ENCODE results near the gene CHGA.

CHGA gene

DNA sequence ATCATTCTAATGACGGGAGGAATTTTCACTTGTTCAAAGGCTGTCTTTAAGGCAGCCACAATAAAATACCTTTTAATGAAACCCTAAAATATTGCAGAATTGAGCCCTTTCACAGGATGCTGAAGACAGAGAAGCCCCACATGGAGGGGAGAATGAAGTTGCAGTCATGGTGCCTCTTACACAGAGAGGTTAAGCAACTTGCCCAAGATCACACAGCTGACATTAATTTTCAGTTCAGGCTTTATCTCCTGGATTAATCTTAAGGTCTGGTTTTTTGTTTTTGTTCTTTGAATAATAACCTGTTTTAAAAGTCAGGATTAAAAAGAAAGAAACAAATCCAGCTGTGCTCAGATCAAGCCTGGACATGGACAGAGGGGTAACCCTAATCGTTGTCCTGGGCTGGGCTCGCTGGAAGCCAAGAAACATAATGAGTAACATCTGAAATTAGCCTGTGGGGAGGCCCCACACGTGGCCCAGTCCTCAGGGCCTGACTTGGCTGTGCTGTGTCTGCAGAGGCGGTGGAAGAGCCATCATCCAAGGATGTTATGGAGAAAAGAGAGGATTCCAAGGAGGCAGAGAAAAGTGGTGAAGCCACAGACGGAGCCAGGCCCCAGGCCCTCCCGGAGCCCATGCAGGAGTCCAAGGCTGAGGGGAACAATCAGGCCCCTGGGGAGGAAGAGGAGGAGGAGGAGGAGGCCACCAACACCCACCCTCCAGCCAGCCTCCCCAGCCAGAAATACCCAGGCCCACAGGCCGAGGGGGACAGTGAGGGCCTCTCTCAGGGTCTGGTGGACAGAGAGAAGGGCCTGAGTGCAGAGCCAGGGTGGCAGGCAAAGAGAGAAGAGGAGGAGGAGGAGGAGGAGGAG, 8.0 kb downstream of the CHGA start:
- H3K36me3 ChIP-seq (ENCODE audit: insufficient read depth, low read length) = no peaks in the 10 kb centered on the region; the same call in 1 of the 2 replicates
- no peaks in the 10 kb centered on the region for H3F3A ChIP-seq (ENCODE audit: low read depth)
- no peaks in the 10 kb centered on the region for H3K9me2 ChIP-seq (replicated peaks; ENCODE audit: low read depth, low read length)
- no peaks in the 10 kb centered on the region for H4K20me1 ChIP-seq (ENCODE audit: insufficient read depth, low read length, poor library complexity, severe bottlenecking)
- no peak for TF ChIP-seq EZH2phosphoT487 (IDR thresholded peaks at IDR 0.05; ENCODE audit: borderline replicate concordance)
- TF ChIP-seq, protein P1, sequence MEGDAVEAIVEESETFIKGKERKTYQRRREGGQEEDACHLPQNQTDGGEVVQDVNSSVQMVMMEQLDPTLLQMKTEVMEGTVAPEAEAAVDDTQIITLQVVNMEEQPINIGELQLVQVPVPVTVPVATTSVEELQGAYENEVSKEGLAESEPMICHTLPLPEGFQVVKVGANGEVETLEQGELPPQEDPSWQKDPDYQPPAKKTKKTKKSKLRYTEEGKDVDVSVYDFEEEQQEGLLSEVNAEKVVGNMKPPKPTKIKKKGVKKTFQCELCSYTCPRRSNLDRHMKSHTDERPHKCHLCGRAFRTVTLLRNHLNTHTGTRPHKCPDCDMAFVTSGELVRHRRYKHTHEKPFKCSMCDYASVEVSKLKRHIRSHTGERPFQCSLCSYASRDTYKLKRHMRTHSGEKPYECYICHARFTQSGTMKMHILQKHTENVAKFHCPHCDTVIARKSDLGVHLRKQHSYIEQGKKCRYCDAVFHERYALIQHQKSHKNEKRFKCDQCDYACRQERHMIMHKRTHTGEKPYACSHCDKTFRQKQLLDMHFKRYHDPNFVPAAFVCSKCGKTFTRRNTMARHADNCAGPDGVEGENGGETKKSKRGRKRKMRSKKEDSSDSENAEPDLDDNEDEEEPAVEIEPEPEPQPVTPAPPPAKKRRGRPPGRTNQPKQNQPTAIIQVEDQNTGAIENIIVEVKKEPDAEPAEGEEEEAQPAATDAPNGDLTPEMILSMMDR (conservative IDR thresholded peaks at IDR 0.05; ENCODE audit: low read length) = no peak
- H2AFZ ChIP-seq (ENCODE audit: low read length) = no peak overlapping the region
- no peaks in the 10 kb centered on the region for H3K27me3 ChIP-seq (ENCODE audit: insufficient read depth, low read length, poor library complexity, severe bottlenecking)
- H3K79me2 ChIP-seq (ENCODE audit: insufficient read depth, low read length) = no peaks in the 10 kb centered on the region
- H3K4me1 ChIP-seq (ENCODE audit: insufficient read depth, low read length, poor library complexity, severe bottlenecking) = no peaks in the 10 kb centered on the region
- H3K4me3 ChIP-seq (ENCODE audit: low read length, poor library complexity, severe bottlenecking) = no peak overlapping the region
- no peak overlapping the region for H3K9ac ChIP-seq (ENCODE audit: low read depth, low read length, poor library complexity, severe bottlenecking)
- H3K4me2 ChIP-seq (ENCODE audit: low read depth, low read length, poor library complexity, severe bottlenecking) = no peak overlapping the region
- no peaks in the 10 kb centered on the region for H3K9me3 ChIP-seq (ENCODE audit: insufficient read depth, low read depth, low read length)

DNA sequence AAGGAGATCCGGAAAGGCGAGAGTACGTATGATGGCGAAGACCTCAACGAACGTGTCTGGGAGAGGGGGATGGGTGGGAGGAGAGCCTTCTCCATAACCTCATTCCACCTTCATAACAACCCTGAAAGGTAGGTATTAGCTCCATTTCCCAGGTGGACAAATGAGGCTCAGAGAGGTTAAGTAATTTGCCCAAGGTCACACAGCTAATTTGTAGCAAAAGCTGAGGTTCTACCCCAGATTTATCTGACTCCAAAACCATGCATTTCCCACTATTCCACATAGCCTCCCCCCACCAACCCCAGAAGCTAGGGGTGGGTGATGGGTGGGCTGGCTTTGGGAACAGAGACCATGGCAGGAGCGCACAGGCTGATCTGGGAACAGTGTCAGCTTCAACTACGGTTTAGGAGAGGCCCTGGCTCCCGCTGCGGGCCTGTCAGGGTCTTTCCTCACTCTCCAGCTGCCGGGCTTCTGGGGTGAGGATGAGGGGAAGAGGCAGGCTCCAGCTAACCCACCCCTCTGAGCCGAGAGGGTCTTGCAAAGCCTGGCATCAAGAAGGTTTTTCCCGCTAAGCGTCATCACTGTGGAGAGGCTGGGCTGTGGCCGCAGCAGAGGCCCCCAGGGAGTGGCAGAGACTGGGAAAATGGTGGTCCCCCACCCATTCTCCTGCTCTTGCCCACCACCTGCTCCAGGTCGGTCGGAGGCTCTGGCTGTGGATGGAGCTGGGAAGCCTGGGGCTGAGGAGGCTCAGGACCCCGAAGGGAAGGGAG, 8.9 kb downstream of the CHGA start:
- Histone ChIP-seq H3K27me3 (ENCODE audit: insufficient read depth, low read length, poor library complexity, severe bottlenecking) (no peaks in the 10 kb centered on the region), H3K79me2 (ENCODE audit: insufficient read depth, low read length) (no peaks in the 10 kb centered on the region), H3K9me3 (ENCODE audit: insufficient read depth, low read depth, low read length) (no peaks in the 10 kb centered on the region), H2AFZ (ENCODE audit: low read length) (no peak overlapping the region), H3K4me2 (ENCODE audit: low read depth, low read length, poor library complexity, severe bottlenecking) (no peak overlapping the region), H3F3A (ENCODE audit: low read depth) (no peaks in the 10 kb centered on the region), H4K20me1 (ENCODE audit: insufficient read depth, low read length, poor library complexity, severe bottlenecking) (no peaks in the 10 kb centered on the region), H3K36me3 (ENCODE audit: insufficient read depth, low read length) (no peaks in the 10 kb centered on the region; the same call in 1 of the 2 replicates), H3K9ac (ENCODE audit: low read depth, low read length, poor library complexity, severe bottlenecking) (no peak overlapping the region), H3K4me1 (ENCODE audit: insufficient read depth, low read length, poor library complexity, severe bottlenecking) (no peaks in the 10 kb centered on the region), H3K9me2 (replicated peaks; ENCODE audit: low read depth, low read length) (no peaks in the 10 kb centered on the region), H3K4me3 (ENCODE audit: low read length, poor library complexity, severe bottlenecking) (no peak overlapping the region)
- TF ChIP-seq EZH2phosphoT487 (IDR thresholded peaks at IDR 0.05; ENCODE audit: borderline replicate concordance) = no peak
- TF ChIP-seq, protein P1 (conservative IDR thresholded peaks at IDR 0.05; ENCODE audit: low read length) = no peak

DNA sequence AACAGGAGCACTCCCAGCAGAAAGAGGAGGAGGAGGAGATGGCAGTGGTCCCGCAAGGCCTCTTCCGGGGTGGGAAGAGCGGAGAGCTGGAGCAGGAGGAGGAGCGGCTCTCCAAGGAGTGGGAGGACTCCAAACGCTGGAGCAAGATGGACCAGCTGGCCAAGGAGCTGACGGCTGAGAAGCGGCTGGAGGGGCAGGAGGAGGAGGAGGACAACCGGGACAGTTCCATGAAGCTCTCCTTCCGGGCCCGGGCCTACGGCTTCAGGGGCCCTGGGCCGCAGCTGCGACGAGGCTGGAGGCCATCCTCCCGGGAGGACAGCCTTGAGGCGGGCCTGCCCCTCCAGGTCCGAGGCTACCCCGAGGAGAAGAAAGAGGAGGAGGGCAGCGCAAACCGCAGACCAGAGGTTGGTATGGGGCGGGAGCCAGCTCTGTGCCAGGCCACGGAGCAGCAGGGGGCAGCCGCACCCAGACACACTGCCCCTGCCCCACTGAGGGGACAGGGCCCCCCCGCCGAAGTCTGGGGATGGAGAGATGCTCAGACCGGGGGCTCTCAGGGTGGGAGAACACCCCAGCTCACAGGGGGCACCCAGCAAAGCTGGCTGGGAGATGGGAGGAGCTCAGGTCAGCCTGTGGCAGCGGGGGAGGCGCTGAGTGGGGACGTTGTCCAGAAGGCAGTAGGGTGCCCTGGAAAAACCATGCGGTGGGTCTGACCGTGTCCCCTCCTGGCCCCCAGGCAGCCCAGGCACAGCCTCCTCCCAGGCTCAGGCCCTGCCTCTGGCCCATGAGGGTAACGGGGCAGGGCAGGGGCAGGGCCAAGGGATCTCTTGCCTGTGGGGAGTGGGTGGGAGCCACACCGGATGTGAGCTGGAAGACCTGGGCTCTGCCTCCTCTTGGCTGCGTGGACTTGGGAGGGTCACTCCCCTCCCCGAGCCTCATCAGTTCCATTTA, 9.8 kb downstream of the CHGA start:
- Histone ChIP-seq H2AFZ (ENCODE audit: low read length) (no peak overlapping the region), H3K79me2 (ENCODE audit: insufficient read depth, low read length) (no peaks in the 10 kb centered on the region), H3K9me2 (replicated peaks; ENCODE audit: low read depth, low read length) (no peaks in the 10 kb centered on the region), H4K20me1 (ENCODE audit: insufficient read depth, low read length, poor library complexity, severe bottlenecking) (no peaks in the 10 kb centered on the region), H3K4me1 (ENCODE audit: insufficient read depth, low read length, poor library complexity, severe bottlenecking) (no peaks in the 10 kb centered on the region), H3K9me3 (ENCODE audit: insufficient read depth, low read depth, low read length) (no peaks in the 10 kb centered on the region), H3K9ac (ENCODE audit: low read depth, low read length, poor library complexity, severe bottlenecking) (no peak overlapping the region), H3K36me3 (ENCODE audit: insufficient read depth, low read length) (peaks cover 3% of the 10 kb centered on the region; the same call in 1 of the 2 replicates), H3K27me3 (ENCODE audit: insufficient read depth, low read length, poor library complexity, severe bottlenecking) (no peaks in the 10 kb centered on the region), H3K4me2 (ENCODE audit: low read depth, low read length, poor library complexity, severe bottlenecking) (no peak overlapping the region), H3K4me3 (ENCODE audit: low read length, poor library complexity, severe bottlenecking) (no peak overlapping the region), H3F3A (ENCODE audit: low read depth) (no peaks in the 10 kb centered on the region)
- TF ChIP-seq EZH2phosphoT487 (IDR thresholded peaks at IDR 0.05; ENCODE audit: borderline replicate concordance) = no peak
- TF ChIP-seq, protein P1 (conservative IDR thresholded peaks at IDR 0.05; ENCODE audit: low read length) = no peak
